ENCODE measurements around the gene WIPF2.
A peak's percentile ranks its signal among the peaks of the same experiment; 100 is the strongest.

WIPF2 gene

DNA sequence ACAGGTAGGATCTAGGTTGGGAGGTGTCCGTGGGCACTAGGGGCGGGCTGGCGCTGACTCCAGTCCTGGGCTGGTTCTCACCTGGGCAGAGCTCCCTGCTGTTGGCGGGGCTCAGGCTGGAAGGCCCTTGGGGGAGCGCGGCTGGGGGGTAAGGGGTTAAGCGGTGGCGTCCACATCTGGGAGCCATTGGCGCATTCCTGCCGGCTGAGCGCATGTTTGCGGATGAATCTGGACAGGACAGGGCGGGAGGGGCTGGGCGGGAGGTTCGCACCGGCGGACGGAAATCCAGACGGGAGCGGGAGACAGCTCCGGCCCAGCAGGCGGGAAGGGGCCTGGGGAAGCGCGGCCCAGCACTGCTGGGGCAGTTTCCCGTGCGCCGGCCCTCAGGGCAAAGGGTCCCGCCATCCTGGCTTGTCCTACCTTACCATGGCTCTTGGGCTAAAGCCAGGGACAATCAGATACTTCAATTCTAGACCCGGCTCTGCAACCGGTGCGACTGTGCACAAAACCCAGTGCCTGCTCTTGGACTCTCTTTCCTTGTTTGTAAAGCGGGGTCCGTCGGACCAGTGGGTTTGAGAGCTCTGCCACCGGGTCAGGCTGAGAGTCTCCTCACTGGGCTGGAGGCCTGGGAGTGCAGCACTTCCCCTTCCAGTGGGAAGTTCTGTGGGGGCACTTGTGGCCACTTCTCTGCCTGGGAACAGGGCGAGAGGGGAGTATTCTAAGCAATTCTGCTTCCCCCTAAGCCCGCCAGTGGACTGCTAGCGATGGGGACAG is 97.7 kb downstream of the WIPF2 start:
- DNase-seq = no peak

DNA sequence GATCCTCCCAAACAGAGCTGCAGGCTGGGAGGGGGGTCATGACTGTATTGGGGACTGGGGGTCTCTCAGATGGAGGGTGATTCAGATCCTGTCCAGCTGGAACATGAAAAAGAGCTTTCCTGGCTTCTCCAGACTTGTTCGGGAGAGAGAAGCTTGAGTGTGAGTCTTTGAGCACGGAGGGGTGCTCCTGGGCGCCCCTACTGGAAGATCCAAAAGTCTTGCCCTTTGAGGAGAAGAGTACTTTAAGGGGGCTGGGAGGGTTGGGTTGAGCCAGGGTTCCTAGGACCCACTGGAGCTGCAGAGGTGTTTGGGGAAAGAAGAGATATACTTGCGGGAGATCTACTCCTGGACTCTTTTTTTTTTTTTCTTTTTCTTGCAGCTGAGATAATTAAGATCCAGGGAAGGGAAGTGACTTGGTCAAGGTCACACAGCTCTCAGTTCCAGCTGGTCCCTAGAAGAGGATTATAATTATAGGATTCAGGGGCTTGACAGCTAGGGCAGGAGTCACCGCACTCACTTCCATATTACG is 98.3 kb downstream of the WIPF2 start:
- no peak for DNase-seq

DNA sequence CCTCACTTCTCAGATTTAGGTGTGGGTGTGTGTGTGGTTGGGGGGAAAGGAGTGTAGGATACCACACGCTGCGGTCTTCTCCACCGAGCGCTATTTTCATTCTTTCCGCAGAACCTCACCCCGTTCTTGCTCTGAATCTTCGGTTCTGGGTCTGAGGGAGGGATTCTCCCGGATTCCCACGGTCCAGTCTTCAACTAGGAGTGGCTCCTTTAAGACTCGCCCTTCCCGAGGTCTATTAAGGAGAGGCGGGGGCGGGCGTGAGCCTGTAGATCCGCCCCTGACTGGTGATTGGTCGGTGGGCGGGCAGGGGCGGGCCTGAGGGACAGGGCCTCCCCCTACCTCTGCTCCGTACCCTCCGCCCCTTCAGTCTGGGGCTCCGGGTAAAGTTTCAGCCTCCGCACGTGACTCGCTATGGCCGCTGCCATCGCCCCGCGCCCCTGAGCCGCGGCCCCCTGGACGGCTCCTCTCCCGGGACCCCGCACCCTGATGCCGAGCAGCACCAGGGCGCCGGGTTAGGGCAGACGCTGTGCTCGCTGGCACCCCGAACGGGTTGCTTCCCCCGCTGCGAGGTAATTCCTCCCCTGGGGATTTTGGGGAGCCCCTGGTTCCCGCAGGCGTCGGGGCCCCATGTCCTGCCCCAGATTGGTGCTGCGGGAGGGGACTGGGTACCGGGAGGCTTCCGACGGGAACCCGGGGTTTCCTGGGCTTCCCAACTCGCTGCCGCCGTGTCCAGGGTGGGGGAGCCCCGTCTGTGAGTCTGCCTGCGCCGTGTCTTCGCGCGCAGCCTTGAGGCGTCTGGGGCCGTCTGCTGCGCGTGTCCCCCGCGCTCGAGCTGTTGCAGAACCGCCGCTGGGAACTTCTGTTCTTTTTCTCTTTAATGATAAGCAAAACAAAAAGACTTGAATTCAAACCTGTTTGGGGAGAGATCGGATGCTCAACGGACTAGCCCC is 99.1 kb downstream of the WIPF2 start:
- DNase-seq = peak; percentile 90

DNA sequence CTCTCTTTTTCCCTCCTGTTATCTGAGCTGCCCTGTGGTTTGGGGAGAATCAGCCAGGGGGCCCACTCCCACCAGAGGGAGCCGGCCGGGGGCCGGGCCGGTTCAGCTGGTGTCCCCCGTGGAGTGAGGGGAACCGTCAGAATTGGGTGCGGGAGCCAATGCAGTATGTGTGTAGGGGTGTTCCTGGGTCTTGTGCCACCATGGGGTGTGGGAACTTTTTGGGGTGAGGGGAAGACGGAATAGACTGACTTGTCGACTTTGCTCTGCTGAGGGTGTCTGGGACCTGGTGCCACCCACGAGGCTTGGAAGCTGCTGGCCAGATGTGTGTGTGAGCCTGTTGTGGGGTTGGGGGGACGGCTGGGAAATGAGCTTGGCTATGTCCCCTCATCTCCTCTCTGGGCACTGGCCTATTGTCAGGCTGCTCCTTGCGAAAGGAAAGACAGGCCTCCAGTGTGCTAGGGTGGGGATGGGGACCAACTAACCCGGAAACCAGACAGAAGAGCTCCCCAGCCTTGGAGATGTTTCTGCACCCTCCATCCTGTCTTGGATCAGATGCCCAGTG is 99.8 kb downstream of the WIPF2 start:
- DNase-seq = no peak

DNA sequence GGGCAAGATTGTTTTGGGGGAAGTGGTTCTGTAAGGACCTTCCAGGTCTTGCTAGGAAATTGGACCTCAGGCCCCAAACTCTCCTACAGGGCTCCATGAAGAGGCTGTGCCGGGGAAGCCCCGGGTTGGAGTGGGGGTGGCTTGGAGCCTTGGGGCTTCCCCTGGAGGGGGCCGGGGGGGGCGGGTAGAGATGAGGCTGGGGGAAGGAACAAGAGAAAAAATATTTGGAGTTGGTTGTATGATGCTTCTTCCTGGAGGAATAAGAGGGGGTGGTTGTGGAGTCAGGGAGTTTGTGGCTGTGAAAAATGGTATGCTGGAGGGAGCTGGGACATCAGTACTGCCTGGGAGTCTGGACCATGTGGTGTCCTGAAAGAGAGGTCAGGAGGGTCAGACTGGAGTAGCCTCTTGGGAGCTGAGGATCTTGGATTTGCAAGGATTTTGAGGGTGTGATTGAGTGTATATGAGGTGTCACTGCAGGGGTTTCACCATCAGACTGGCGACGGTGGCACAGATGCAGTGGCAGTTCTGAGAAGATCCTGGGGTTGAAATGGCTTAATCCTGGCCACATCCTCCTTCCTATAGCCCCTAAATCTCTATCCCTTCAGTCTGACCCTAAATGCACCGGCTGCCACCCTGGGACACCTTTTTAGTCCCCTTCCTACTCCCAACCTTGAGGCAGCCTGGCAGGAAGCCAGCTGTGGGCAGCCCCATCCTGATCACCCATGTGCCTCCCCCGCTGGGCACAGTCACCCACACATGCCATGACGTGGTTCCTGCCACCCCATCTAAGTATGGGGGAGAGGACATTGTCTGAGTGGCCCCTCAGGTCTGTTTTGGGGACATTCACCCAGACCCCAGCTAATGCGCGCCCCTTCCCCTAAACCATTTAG is 100.8 kb downstream of the WIPF2 start:
- no peak for DNase-seq

DNA sequence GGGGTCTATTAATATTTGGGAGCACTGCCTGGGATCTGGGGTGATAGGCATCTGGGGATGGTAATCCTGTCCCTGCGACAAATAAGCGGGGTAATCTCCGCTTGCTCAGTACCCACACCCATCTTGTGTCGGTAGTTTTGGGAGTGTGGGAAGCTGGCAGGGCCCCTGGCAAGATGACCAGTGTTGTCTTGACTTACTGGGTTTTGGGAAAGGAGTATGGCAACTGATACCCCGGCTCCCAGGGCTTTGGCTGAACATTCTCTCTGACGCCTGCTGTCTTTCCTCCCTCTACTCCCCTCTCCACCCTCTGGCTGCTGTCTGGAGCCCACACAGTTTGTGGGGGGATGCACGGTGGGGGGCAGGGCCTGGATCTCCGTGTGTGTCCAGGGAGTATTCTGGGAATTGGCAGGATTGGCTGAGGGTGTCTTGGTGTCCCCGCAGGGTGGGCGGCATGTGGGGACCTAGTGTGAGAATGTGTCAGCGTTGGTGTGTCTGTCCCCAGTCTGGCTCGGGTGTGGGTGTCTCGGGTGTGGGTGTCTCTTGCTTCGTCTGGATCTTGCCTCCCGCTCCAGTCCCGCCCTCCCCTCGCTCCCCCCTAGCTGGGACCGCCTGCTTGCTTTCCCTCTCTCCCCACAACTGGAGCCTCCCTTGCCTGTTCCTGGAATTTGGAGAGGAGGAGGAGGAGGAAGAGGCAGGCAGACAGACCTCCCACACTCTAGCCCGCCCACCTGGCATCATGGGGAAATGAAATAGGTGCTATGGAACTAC is 101.8 kb downstream of the WIPF2 start:
- DNase-seq = no peak

DNA sequence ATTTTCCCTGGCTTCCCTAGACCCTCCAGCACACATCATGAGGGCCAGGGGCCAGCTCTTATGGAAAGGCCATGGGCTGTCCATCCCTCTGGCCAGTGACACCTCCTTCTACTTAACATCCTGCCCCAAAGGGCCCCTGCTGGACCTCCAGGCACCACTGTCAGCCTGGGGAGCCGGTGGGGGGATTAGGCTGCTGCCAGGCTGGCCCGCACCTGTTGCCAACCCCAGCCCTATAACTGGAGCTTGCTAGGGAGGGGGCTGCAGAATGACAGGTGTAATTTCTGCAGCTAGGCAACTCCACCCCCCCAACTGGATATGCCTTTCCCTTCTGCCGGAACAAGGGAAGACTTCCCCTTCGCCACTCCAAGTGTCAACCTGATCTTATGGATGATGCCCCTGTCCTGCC is 102.4 kb downstream of the WIPF2 start:
- DNase-seq = no peak

DNA sequence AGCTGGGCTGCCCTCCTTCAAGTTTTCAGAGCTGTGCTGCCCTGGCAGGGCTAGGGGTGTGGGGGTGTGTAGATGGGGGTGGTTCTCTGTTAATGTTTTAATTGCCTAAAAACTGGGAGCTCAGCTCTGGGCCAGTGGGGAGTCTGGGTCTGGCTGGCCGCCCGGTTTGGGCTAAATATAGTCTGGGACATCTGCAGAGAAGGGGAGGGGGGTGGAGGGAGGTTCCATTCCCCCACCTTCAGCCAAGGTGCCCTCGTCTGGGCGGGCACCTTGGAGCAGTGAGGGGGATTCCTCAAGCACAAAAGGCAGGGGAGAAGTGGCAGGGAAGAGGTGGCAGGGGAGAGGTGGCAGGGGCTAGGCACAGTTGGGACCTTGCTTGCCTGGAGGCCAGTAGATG is 102.9 kb downstream of the WIPF2 start:
- no peak for DNase-seq

DNA sequence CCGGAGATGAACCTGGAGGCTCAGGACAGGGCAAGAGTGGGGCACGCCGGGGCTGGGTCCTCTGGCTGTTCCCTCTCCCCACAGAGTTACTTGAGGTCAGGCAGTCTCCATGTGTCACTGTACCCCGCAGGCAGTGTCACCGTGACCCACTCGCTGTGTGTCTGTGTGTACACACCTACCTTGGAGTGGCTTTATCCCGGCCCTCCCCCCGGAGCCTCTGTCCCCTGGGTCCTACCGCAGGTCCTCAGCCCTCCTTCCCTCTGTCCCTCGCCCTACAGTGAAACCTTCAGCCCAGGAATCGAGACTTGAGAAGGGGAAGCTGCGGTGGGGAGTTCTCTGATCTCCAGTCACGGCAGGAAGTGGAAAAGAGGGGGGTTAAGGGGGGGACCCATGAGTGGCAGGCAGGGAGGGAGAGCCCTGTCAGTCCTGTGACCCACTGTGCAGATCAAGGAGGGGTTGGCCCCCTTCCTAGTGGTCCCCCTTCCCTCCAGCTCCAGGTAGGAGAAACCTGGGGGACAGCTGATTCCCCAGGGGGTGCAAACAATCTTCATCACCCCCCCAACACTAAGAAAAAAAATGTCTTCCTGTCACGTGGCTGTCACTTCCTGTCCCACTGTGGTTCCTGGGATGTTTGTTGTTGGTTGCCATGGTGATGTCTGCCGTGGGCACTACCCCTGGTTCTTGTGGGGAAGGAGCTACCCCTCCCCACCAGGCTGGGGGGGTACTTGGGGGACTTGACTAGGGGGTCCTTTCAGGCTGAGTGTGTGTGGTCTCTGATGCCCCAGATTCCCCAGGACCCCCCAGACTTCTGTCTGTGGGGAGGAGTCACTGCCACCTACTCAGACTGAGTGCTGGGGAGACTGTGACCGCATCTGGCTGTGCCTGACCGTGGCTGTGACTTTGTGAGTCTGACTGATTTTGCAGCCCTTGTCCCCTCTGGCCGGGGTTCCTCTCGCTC is 103.5 kb downstream of the WIPF2 start:
- no peak for DNase-seq

DNA sequence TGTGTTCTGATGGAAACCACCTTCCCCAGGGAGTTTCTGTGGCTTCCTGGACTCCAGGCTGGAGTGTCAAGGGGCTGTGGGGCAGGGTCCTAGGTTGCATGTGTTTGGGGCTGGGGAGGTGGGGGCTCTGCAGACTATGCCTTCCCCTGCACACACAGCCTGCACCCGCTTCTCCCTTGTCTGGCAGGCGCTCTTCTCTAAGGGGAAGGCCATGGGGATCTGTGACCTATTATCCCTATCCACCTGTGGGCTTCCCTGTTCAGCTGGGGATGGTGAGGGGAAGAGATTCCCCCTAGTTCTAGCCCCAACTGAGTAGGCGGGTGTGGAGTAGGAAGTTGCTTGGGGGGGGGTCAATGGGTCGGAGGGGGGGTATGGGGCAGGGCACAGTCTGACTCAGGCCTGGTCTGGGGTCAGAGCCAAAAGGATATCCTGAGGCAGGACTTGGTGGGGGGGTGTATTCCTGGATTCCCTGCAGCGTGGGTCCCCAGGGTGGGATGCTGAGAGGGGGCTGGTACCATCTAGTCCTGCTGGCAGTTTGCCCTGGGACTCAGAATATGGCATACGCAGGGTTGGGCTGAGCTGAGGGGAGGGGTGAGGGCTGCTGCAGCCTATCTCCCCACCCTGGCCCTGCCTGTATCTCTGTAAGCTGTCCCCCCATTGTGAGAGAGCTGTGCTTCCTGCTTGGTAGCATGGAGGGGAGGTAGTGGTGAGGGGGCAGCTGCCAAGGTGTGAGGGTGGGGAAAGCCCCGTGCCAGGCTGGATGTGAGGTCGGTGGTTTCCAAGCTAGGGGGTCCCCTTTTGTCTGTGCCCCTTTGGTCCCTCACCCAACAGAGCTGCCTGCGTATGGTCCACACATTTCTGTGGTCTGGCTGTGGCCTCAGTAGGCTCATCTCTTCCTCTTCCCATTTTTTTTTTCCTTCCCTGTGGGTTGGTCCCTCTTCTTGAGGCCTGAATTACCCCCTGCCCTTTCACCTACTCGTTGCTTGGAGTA is 104.6 kb downstream of the WIPF2 start:
- DNase-seq = no peak

DNA sequence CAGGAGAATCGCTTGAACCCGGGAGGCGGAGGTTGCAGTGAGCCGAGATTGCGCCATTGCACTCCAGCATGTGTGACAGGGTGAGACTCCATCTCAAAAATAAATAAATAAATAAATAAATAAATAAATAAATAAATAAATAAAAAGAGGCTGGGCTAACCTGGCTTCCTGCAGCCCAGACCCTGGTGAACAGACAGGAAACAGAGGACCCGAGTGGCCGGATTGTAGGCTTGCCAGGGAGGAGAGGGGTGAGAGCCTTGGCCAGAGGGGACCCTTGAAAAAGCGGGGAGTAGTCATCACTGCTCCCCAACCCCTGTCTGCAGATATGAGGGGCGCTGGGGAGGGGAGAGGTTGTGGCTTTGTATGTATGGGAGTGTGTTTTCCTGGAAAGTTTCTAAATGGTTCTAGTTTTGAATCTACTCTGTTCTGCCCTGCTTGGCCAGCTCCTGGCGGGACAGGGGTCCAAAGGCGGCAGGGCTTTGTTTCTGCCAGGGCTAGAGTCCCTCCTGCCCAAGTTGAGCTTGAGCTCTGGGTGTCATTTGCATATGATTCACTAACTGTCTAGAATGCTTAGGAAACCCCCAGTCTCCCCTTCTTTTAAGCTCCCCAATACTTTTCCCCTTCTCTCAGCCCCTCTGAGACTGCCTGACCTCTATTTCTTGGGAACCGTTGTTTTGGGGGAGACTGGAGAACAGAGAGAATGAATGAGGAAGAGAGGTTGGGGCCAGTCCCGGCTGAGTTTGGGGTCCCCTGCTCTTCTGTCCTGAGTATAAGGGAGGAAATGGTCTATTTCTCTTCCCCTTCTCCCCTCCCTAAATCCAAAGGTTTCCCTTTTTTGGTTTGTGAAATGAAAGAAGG is 106.3 kb downstream of the WIPF2 start:
- no peak for DNase-seq

DNA sequence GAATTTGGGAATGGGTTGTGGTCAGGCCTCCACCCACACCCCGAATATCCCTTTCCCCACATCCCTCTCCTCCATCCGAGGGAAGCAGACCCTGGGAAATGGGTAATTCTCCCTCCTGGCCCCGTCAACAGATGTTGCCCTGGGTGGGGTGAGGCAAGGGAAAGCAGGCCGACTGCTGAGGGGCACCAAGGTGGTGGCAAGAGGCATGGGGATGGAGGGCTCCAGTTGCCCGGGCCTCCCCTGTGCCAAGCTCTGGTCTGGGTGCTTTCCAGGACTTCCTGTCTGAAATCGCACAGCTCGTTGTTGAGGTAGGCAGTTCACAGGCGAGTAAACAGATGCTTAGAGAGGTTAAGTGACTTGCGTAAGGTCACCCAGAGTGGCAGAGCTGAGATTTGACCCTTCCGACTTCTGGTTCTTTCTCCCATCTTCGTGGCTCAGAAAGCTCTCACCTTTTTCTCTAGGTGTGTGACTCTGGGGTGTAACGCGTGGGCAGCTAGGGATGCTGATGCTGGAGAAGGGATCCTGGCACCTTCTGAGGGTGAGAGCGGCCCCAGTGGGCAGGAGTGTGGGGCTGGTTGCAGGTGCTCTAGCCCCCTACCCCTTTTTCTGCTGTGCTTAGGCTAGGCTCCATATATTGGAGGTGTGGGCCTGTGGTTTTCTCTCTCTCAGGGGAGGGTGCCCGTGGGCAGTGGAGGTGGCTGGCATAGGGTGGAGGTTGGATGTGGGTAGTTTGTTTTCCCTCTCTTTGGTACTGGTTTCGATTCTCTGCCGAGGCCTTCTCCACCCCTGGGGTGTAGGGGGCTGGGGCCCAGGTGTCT is 107.1 kb downstream of the WIPF2 start:
- no peak for DNase-seq

DNA sequence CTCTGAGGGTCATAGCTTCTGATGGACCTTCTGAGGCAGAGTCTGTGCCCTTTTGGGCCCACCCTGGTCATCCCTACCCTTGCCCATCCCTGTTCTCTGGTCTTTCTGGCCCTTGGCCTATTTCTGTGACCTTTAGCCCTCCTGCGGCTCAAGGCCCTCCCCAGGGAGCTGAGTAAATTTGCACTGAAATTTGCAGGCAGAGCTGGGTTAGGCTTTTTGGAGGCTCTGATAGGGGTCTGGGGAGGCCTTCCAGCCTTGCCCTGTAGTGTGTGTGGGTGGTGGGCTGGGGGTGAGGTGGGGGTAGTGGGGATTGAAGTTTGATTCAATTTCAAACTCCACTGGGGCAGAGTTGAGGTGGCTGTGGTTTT is 107.7 kb downstream of the WIPF2 start:
- DNase-seq = no peak

DNA sequence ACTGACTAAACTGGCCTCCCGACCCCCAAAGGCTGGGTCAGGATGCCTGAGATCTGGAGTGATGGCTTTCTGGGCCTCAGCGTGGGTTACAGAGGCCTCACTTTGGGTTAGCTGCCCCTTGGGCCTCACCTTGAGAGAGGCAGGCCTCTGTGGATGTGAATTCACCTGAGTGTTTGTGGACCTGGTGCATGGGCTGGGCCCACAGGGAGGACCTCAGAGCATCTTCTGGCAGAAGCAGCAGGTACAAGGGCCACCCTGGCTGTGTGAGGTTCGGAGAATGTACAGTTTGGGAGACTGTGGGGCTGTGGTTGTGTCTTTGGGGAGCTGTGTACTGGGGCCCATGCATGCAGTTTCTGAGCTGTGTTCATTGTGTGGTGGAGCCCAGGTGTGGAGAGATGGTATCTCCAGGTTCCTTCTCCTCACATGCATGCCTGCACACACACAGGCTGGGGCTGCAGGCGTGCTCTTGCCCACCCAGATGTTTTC is 108.2 kb downstream of the WIPF2 start:
- DNase-seq = no peak

DNA sequence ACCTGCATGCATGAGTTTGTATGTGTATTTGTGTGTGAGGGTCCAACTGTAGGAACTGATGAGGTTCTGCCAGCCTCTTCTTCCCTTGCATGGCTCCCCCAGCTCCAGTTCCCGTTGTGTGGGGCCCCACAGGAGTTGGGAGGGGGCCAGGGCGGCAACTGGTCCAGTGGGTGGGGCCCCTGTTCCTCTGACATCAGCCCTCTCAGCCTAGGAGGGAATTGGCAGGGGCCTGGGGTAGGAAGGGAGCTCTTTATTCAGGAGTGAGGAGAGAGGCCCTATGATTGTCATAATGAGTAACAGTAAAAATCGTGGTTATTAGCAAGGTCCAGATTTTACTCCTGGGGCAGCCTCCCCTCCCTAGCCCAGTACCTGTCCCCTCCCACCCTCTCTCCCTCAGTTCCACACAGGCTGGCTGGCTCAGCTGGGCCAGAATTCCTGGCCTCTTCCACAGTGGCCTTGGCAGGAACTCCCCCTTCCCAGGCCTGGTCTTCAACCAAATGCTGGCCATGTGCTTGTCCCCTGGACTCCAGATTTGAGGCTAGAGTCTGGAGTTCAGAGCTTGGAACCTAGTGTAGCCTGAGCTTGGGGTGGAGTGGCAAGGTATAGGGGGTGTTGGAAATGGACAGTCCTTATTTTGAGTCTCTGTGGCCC is 108.8 kb downstream of the WIPF2 start:
- no peak for DNase-seq

DNA sequence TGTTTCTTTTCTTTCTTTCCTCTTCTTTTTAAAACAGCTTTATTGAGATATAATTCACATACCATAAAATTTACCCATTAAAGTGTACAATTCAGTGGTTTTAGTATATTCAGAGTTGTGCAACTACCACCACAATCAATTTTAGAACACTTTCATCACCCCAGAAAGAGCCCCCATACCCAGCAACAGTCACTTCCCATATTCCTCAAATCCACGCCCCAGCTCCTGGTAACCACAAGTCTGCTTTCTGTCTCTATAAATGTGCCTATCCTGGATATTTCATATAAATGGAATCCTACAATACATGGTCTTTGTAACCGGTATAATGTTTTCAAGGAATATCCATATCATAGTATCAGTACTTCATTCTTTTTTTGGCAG is 109.3 kb downstream of the WIPF2 start:
- DNase-seq = no peak

All from NCI-H1092 treated with DMSO at 0.1 percent for 48 hours (cell line).